NCI-H1048 (cell line): Measurements from ENCODE around the gene IQGAP1.
"Not testable (repeated sequence)": the region's sequence is repeated elsewhere in the genome, so short reads cannot be mapped to it uniquely, and the experiment has no call there.

Experiments used
- DNase-seq: peaks from one replicate; lab custom pipeline; 2025; lab: John Stamatoyannopoulos, UW

Gene IQGAP1

DNA sequence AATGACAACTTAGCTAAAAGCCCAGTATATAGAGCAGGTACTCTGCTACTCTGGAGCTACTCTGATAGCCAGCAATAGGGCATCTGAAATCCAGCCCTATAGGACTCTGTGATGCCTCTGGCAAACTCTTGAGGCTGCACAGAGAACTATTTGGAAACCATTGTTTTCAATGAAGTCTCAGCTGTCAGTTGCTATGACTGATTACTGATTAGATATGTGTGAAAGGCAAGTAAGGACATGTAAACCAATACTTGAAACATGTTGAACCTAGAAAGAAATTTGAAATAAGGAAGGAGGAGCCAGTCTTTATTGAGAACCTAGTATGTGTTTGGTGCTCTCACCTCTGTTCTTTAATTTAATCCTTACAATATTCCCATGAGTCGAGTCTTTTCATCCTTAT, 101.5 kb downstream of the IQGAP1 start:
- DNase-seq, result no peak

DNA sequence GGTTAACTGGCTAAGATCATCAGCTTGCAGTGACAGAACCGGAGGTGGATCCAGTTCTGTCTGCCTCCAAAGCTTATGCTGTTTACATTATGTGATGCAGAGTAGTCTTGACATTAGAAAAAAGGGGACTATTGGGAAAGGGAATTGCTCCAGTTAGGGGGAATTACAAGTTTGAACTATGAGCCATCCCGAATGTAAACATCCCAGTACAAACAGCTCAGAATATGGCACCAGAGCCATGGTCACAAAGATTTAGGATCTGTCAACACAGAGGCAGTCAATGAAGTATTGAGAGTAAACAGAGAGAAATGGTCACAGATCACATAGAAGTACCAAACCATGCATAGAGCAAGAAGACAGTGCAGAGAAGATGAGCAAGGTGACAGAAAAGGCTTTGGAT, 101.9 kb downstream of the IQGAP1 start:
- DNase-seq, result no peak

DNA sequence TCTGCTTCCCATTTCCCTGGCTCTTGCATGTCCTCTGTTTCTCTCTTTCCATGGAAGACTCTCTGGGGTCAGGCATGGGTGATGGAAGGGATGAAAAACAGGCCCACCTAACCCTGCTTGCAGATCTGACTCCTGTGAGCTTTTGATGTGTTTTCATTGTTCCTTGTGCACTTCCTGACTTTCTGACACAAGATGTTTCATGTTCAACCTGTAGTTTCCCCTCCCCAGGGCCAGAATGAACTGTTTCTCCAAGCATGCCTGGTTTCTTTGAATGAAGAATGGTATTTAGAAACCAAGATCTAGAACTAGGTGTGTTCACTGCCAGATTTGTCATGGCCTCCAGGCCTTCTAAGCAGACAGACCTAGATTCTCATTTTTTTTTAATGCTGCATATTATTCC, 105.6 kb downstream of the IQGAP1 start:
- DNase-seq, result no peak

DNA sequence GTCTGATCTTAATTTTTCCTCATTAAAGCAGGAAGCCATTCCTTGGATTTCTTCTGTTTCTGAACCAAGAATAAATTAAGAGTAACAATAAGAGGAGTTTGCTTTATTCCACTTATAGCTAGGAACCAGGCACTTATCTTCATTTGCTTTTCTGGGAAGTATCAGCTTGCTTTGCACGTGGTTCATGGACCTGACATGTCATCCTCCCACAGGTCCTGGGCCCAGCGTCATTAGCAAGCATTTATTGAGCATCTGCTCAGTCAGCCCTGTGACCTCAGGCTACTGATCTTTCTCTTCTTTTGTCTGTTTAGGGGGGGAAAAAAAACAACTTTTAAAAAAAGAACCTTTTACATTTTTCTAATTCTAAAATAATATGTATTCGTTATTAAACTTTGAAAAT, 107.0 kb downstream of the IQGAP1 start:
- no peak for DNase-seq

DNA sequence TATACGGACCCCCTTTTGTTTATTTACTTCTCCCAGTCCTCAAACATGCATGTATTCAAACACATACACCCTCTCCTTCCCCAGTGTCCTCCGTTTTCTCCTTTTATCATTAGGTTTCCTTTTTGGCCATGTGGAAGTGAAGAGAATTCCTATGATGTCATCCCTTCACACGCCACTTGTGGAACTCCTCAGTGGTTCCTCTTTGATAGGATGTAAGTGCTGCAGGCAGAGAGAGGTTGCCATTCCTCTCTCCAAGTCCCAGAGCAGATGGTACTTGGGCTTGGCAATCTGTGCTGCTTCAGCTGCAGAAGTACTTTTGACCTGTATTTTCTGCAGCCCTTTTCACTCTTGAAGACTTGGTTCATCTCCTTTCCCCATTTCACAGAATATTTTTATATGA, 108.7 kb downstream of the IQGAP1 start:
- no peak for DNase-seq

DNA sequence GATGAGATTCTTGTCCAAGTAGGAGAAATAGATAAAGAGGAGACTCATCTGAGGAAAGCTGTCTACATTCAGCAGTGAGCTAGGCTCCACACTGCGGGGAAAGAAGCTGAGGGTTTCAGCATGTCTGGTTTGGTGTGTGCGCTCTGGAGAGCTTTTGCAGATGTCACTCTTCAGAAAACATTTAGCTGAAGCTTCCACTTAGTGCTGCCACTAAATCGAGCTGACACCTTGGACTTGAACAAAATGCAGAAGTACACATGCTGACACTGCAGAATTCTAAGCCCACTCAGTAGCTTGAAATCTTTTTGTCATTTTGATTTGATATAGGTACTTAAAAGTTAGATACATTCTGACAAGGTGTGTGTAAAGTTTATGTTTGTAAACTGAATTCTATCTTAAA, 109.3 kb downstream of the IQGAP1 start:
- no peak for DNase-seq

DNA sequence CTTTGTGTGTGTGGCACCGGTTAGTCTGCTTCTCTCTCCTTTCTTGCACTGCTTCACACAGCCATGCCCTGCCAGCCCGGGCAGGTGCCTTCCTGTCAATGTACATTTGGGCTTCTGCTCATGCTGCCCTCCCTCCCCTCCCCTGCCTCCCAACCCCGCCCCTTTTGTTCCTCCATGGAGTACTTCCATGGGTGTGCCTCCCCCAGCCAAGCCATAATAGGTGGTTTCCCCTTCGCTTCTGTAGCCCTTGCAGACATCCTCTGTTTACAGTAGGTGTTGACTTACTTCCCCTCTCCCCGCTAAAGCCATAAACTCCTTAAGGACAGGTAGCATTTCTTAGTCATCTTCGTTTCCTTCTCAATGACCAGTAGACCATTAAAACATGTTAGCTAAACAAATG, 109.9 kb downstream of the IQGAP1 start:
- no peak for DNase-seq

DNA sequence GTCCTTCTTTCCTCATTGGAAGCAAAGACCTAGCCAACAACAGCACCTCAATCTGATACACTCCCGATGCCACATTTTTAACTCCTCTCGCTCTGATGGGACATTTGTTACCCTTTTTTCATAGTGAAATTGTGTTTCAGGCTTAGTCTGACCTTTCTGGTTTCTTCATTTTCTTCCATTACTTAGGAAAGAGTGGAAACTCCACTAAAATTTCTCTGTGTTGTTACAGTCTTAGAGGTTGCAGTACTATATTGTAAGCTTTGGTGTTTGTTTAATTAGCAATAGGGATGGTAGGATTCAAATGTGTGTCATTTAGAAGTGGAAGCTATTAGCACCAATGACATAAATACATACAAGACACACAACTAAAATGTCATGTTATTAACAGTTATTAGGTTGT, 112.1 kb downstream of the IQGAP1 start:
- DNase-seq, result no peak

DNA sequence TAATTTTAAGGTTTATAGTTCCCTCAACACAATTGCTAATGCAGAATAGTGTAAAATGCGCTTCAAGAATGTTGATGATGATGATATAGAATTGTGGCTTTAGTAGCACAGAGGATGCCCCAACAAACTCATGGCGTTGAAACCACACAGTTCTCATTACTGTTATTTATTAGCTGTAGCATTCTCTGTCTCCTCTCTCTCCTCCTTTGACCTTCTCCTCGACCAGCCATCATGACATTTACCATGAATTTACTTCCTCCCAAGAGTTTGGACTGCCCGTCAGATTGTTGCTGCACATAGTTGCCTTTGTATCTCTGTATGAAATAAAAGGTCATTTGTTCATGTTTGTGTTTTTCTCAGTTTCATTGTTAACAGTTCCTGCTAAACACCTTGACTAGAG, 113.9 kb downstream of the IQGAP1 start:
- DNase-seq, result no peak

DNA sequence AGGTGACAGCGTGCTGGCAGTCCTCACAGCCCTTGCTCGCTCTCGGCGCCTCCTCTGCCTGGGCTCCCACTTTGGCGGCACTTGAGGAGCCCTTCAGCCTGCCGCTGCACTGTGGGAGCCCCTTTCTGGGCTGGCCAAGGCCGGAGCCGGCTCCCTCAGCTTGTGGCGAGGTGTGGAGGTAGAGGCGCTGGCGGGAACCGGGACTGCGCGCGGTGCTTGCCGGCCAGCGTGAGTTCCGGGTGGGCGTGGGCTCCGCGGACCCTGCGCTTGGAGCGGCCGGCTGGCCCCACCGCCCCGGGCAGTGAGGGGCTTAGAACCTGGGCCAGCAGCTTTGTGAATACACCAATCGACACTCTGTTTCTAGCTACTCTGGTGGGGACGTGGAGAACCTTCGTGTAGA, 122.7 kb downstream of the IQGAP1 start:
- not testable (repeated sequence) for DNase-seq

DNA sequence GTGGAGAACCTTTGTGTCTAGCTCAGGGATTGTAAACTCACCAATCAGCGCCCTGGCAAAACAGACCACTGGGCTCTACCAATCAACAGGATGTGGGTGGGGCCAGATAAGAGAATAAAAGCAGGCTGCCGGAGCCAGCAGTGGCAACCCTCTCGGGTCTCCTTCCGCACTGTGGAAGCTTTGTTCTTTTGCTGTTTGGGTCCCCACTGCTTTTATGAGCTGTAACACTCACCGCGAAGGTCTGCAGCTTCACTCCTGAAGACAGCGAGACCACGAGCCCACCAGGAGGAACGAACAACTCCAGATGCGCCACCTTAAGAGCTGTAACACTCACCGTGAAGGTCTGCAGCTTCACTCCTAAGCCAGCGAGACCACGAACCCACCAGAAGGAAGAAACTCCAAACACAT, 123.2 kb downstream of the IQGAP1 start:
- not testable (repeated sequence) for DNase-seq

DNA sequence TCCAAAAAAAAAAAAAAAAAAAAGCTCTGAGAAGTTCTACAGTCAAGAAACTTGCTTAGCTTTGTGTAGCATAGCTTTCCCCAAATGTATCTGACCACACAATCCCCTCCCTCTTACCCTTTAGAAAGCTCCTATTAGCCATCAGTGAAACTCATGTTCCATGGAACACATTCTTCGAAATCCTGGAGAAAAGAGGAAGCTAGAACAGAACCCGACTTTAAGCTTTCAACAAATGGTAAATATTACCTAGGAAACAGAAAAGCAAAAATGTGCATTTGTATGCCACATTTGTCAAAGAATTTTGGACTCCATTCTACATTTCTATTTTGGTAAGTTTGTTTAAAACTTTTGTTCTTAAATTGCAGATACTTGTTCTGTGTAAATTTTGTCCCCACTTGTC, 124.2 kb downstream of the IQGAP1 start:
- DNase-seq, result no peak

DNA sequence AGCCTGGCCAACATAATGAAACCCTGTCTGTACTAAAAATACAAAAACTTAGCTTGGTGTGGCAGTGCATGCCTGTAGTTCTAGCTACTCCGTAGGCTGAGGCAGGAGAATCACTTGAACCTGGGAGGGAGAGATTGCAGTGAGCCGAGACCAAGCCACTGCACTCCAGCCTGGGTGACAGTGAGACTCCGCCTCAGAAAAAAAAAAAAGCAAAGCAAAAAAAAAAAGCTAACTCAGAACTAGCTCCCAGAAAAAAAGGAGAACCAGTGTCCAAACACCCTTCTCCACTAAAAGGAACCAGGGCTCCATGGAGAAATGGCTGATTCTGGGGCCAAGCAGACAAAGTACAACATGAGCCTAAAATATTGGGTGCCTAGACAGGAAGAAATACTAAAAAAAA, 124.9 kb downstream of the IQGAP1 start:
- DNase-seq, result no peak

DNA sequence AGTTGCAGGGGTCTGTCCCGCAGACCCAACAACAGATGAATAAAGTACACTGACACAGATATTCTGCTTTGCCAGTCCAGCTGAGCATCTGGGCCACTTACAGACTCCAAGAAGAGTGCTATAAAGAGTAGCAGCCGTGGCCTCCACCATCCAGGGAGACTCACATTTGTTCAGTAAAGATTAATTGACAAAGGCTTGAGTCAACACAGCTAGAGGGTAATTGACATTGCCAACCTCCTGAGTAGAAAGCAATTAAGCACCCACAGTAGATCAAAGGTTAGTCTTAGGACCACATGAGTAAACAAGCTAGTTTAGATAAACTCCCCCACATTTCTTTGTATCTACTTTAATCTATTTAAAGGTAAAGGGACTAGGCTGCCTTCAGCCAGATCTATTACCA, 125.4 kb downstream of the IQGAP1 start:
- no peak for DNase-seq

DNA sequence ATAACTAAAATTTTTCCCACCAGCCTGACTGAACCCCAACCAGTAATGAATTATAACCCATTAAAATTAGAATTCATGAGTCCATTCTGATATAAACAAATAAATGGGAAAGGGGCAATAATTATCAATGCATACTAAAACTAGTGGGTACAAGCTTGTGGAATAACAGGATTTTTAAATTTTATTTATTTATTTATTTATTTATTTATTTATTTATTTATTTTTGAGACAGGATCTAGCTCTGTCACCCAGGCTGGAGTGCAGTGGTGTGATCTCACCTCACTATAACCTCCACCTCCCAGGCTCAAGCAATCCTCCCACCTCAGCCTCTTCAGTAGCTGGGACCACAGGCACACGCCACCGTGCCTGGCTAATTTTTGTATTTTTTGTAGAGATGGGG, 125.9 kb downstream of the IQGAP1 start:
- DNase-seq, result not testable (repeated sequence)

DNA sequence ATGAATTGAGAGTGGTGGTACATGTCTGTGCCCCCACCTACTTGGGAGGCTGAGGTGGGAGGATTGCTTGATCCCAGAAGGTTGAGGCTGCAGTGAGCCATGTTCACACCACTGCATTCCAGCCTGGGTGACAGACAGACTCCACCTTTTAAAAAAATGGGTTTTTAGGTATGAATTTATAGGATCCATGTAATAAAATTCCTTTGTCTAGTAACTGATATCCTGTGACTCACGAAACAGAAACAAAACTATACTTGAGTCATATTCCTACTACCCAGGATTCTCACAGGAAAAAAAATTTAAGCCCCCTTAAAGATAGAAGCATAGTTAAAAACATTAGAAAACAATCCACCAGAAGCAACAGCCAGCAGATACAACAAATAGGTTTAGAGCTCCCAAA, 131.6 kb downstream of the IQGAP1 start:
- no peak for DNase-seq

DNA sequence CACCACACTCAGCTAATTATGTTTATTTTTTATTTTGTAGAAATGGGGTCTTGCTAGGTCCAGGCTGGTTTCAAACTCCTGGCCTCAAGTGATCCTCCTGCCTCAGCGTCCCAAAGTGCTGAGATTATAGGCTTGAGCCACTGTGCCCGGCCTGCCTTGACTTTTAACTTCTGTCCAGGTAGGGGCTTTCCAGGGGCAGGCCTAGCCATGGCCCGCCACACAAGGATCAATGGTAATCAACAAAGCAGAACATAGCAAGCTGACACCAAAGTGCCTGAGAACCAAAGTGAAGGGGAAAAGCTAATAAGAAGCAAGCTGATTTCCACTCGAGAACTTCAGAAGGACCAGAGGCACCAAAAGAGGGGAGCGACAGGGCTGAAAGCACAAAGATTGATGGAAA, 132.3 kb downstream of the IQGAP1 start:
- no peak for DNase-seq

DNA sequence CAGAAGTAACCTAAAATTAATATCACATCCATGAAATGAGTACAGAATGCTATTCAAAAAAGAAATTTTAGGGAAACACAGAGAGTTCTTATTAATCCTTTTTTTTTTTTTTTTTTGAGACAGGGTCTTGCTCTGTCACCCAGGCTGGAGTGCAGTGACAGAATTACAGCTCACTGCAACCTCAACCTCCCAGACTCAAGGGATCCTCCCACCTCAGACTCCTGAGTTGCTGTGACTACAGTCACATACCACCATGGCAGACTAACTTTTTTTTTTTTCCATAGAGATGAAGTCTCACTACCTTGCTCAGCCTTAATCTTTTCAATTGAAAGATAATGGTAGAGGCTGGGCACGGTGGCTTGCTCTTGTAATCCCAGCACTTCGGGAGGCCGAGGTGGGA, 135.3 kb downstream of the IQGAP1 start:
- no peak for DNase-seq

DNA sequence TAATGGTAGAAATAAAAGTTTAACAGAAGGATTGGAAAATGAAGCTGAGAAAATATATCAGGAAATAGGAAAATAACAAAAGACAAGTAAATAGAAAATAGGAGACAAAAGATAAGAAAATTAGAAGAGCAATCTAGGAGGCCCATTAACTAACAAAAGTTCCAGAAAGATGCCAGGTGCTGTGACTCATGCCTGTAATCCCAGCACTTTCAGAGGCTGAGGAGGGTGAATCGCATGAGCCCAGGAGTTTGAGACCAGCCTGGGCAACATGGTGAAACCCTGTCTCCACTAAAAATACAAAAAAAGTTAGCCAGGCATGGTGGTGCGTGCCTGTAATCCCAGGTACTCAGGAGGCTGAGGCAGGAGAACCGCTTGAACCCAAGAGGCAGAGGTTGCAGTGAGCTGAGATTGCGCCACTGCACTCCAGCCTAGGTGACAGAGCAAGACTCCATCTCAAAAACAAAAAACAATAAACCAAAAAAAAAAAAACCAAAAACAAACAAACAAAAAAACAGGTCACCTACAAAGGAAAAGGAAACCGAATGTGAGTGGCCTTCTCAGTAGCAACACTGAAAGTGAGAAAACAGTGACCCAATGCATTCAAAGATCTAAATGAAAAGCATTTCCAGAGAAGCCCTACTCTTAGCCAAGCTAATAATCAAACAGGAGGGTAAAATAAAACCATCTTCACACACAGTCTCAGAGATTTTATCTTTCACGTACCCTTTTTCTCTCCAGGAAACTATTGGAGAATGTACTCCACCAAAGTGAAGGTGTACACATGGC, 136.2 kb downstream of the IQGAP1 start:
- not testable (repeated sequence) for DNase-seq

DNA sequence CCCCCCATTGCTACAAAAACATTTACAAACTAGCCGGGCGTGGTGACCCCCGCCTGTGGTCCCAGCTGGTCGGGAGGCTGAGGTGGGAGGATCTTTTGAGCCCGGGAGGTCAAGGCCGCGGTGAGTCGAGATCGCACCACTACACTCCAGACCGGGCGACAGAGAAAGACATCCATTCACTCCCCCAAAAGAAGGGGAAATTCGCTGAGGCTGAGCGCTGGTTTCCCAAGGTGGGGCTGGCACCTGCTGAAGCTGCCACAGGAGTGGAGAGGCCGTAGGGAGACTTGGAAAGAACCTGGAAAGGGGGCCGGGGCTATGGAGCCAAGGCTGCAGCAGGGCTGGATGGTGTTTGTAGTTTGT, 140.9 kb downstream of the IQGAP1 start:
- DNase-seq, result no peak

DNA sequence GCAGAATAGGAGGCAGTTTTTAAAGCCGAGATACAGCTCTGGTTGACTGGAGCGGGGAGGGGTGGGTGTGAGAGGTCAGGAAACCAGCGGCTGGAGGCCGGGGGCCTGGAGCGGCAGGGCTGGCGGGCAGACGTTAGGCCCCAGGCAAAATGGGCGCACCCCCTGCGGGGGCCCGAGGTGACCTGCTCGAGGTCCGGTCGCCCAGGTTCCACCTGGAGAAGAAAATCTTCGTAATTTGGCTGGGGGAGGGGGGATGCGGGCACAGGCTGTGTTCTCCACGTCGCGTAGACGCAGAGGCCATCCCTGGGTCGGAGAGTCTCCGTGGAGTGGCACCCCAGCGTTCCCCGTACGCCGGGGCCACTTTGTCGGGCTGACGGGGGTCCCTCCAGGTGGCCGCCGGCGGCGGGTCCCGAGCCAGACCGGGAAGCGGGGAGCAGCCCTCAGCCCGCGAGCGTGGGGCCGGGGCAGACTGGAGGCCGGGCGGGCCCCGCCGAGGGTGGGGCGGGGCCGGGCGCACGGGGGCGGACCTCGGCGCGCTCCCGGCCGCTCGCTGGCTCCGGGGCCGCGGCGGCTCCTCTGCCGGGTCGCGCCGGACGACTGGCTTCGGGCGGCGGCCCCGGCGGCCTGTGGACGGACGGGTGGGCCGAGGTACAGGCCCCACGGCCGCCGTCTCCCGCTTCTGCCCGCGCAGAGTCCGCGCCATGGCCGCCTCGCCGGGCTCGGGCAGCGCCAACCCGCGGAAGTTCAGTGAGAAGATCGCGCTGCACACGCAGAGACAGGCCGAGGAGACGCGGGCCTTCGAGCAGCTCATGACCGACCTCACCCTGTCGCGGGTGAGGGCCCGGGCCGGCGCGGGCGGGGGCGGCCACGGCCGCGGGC, 141.6 kb downstream of the IQGAP1 start, which contains the start of gene CRTC3:
Gene CRTC3 (plus strand): TSS at position 553 of the 879 bp plus-strand sequence. CDS start 149 bp downstream, at position 702.
- no peak for DNase-seq

DNA sequence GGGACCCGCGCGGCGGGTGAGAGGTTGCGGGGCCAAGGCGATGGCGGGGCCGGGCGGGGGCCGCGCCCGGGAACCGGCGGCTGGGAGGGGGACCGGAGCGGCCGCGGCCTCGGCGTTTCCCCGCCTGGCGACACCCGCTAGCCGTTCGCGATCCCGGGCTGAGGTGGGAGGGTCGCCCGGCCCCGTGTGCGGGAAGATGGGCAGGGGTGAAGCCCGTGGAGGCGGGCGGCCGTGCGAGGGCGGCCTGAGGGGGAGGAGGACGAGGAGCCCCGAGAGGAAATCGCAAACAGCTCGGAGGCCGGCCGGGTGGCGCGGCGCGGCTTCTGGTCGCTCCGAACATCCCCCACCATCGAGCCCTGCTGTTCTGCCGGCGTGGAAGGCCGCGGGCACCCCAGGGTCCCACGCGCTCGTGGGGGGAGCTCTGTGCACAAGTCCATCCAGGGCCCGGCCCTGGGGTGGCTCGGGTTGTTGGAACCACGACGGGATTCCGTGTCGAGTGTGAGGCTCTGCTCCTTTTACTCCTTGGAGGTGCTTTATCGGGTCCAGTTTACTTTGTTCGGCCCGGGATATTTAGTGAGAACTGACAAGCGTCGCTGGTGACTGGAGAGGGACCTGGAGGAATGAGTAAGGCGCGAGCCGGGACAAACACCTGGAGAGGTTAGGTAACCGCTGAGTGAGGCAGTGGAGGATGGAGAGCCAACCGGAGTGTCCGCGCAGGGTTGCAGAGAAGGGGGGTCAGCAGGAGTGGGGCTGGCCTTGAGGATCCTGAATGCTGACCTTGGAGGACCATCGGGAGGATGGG, 142.4 kb downstream of the IQGAP1 start:
- DNase-seq, result no peak
